ENCODE measurements around the gene SLC41A3. TPM values are rescaled to one million over a fixed set of nuclear protein-coding genes. Genes with fewer than 3 reads are reported as not detected.
"Not testable (repeated sequence)": the region's sequence is repeated elsewhere in the genome, so short reads cannot be mapped to it uniquely, and the experiment has no call there.

SLC41A3 gene
- total and polyA plus RNA-seq, 4 donors, result 63.6 to 99.3 (median 85.3) TPM

DNA sequence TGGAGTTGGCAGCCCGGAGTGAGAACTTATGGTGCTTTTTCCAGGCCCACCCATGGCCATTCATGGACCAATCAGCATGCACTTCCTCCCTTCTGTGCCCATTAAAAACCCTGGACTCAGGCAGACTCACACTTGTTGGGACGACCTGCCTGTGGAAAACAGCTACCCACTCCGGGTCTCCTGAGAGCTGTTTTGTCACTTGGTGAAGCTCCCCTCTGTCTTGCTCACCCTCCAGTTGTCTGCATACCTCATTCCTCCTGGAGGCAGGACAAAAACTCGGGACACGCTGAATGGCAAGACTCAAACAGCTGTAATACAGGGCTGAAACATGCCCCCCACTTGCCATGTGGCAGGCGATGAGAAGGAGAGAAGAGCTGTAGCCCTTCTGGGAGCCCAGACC, 79.7 kb downstream of the SLC41A3 start:
- Histone ChIP-seq H3K9me3 (ENCODE audit: control insufficient read depth, insufficient read depth, low read length) (no peaks in the 10 kb centered on the region), H3K36me3 (ENCODE audit: control insufficient read depth, insufficient read depth, low read length) (peaks cover 42% of the 10 kb centered on the region), H3K27me3 (ENCODE audit: control insufficient read depth, insufficient read depth, low read length) (no peaks in the 10 kb centered on the region), H3K27ac (ENCODE audit: low read depth, low read length) (no peak overlapping the region), H3K4me3 (ENCODE audit: low read depth, low read length) (no peak overlapping the region), H3K4me1 (ENCODE audit: control insufficient read depth, insufficient read depth, low read length) (no peaks in the 10 kb centered on the region)
- DNase-seq (ENCODE audit: low read depth in 4 of 6, low spot score in 6 of 6), result no peak
- WGBS (ENCODE audit: insufficient coverage), result 98% methylated on average over 5 of the region's 6 CpGs

DNA sequence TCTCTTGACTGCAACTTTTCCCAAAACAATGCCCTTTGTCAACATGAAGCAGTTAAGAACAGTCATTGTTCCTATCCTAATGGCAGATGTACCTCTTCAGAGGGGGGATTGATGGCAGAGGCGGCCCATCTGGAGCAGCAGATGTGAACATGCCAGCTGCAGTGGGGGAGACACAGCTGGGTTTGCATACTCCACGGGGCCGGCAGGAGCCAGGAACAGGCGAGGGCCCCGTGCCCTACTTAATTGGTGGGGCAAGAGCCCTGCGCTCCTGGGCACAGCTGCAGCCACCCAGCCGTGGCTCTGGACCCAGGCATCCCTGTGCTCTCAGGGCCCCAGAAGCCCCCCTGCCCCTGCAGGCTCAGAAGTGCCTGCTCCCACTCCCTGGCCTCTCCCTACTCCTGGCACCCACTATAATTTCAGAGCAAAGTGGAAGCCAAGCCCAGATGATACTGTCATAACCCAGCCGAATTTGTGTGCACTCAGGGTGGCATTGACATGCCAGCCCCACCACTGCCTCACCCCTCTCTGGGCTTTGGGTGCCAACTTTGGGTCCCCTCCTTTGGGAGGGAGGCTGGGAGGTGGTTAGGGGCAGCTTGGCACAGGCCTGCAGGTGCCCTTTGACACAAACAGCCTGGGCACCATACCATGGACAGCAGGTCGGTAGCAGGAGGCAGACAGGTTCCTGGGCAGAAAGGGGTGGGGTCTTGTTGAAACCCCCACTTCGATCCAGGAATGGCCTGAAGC, 80.3 kb downstream of the SLC41A3 start:
- H3K36me3 ChIP-seq (ENCODE audit: control insufficient read depth, insufficient read depth, low read length), result peaks cover 39% of the 10 kb centered on the region
- H3K4me1 ChIP-seq (ENCODE audit: control insufficient read depth, insufficient read depth, low read length), result no peaks in the 10 kb centered on the region
- no peak overlapping the region for H3K4me3 ChIP-seq (ENCODE audit: low read depth, low read length)
- no peak overlapping the region for H3K27ac ChIP-seq (ENCODE audit: low read depth, low read length)
- H3K9me3 ChIP-seq (ENCODE audit: control insufficient read depth, insufficient read depth, low read length), result no peaks in the 10 kb centered on the region
- DNase-seq (ENCODE audit: low read depth in 4 of 6, low spot score in 6 of 6), result no peak
- H3K27me3 ChIP-seq (ENCODE audit: control insufficient read depth, insufficient read depth, low read length), result no peaks in the 10 kb centered on the region
- 80% methylated on average over 10 of the region's 10 CpGs for WGBS (ENCODE audit: insufficient coverage)

DNA sequence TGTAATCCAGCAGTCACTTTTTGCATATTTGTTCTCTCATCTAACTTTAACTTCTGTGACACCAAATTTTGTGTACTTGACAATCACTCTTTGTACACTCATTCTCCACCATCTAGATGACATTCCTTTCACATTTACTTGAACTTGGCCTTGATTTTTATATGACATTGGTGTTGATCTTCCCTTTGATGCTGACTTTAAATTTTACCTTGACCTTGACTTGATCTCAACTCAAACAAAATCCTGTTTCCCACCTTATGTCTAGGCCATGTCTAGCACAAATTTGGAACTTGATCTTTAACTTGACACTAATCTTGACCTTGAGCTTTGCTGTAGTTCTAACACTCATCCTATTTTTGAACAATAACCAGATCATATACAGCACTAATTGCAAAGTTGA, 81.7 kb downstream of the SLC41A3 start:
- peaks cover 25% of the 10 kb centered on the region for H3K36me3 ChIP-seq (ENCODE audit: control insufficient read depth, insufficient read depth, low read length)
- H3K27ac ChIP-seq (ENCODE audit: low read depth, low read length), result no peak overlapping the region
- no peak overlapping the region for H3K4me3 ChIP-seq (ENCODE audit: low read depth, low read length)
- H3K27me3 ChIP-seq (ENCODE audit: control insufficient read depth, insufficient read depth, low read length), result no peaks in the 10 kb centered on the region
- no peaks in the 10 kb centered on the region for H3K4me1 ChIP-seq (ENCODE audit: control insufficient read depth, insufficient read depth, low read length)
- no peaks in the 10 kb centered on the region for H3K9me3 ChIP-seq (ENCODE audit: control insufficient read depth, insufficient read depth, low read length)
- no peak for DNase-seq (ENCODE audit: low read depth in 4 of 6, low spot score in 6 of 6)

DNA sequence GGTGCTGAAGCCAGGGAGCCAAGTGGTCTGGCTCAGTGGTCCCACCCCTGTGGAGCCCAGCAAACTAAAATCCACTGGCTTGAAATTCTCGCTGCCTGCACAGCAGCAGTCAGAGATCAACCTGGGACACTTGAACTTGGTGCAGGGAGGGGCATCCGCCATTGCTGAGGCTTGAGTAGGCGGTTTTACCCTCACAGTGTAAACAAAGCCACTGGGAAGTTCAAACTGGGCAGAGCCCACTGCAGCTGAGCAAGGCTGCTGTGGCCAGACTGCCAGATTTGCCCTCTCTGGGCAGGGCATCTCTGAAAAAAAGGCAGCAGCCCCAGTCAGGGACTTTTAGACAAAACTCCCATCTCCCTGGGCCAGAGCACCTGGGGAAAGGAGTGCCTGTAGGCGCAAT, 87.2 kb downstream of the SLC41A3 start:
- not testable (repeated sequence) for H3K4me1 ChIP-seq (ENCODE audit: control insufficient read depth, insufficient read depth, low read length); DNase-seq (ENCODE audit: low read depth in 4 of 6, low spot score in 6 of 6); H3K36me3 ChIP-seq (ENCODE audit: control insufficient read depth, insufficient read depth, low read length); H3K27me3 ChIP-seq (ENCODE audit: control insufficient read depth, insufficient read depth, low read length); H3K9me3 ChIP-seq (ENCODE audit: control insufficient read depth, insufficient read depth, low read length); H3K27ac ChIP-seq (ENCODE audit: low read depth, low read length); H3K4me3 ChIP-seq (ENCODE audit: low read depth, low read length)
- WGBS (ENCODE audit: insufficient coverage), result 92% methylated on average over 4 of the region's 4 CpGs

DNA sequence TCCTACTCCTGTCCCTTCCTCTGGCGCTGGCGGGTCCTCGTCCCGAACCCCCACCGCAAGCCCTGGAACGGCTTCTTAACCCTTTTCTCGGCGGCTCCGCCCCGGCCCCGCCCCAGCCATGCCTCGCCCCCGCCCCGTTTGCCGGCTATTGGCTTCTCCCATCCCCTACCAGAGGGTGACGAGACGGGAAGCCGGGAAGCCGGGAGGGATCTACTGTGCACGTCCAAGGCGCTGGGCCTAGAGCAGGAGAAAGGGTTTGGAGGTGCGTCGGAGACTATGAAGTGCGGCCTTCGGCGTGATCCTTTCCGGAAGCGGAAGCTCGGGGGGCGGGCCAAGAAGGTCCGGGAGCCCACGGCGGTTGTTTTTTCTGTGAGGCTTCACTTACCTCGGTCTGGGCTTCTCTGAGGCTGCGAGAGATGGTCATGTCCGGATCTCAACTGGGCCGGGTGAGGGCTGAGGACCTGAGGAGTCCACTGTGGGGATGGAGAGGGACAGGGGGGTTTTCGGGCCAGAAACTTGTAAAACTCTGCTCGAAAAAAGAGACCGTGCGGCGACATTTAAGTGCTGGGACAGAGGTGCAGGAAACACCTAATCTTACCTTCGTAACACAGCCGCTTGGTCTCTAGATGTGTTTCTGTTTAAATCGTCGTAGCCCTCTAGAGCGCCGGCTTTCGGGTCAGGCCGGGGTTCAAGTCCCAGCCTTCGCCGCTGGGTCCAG, 93.5 kb downstream of the SLC41A3 start:
- no peaks in the 10 kb centered on the region for H3K27me3 ChIP-seq (ENCODE audit: control insufficient read depth, insufficient read depth, low read length)
- no peaks in the 10 kb centered on the region for H3K9me3 ChIP-seq (ENCODE audit: control insufficient read depth, insufficient read depth, low read length)
- whole genome bisulfite sequencing (ENCODE audit: insufficient coverage), result 20% methylated on average over 45 of the region's 52 CpGs
- H3K27ac ChIP-seq (ENCODE audit: low read depth, low read length), result peak overlapping the region; percentile 47
- H3K4me1 ChIP-seq (ENCODE audit: control insufficient read depth, insufficient read depth, low read length), result no peaks in the 10 kb centered on the region
- H3K36me3 ChIP-seq (ENCODE audit: control insufficient read depth, insufficient read depth, low read length), result no peaks in the 10 kb centered on the region
- peak; percentile 56 to 98 (median 71) for DNase-seq (ENCODE audit: low read depth in 4 of 6, low spot score in 6 of 6)
- peak overlapping the region; percentile 60 for H3K4me3 ChIP-seq (ENCODE audit: low read depth, low read length)

DNA sequence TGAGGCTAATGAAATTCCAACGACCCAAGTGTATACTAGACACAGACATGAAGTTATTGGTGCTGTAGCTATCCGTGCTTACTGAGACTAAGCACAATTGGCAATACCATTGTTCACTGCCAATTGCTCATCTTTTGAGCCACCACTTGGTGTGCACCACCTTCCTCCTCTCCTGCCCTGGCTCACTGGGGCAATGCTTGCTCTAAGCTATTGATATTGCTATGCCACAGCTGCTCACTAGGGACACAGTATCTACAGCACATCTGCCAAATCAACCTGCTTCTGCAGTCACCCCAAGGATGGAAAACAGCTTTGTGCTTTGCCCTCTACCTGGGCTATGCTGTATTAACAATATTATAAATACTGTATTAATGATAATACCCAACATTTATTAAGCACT, 99.0 kb downstream of the SLC41A3 start:
- H3K27ac ChIP-seq (ENCODE audit: low read depth, low read length); DNase-seq (ENCODE audit: low read depth in 4 of 6, low spot score in 6 of 6); H3K27me3 ChIP-seq (ENCODE audit: control insufficient read depth, insufficient read depth, low read length); H3K4me3 ChIP-seq (ENCODE audit: low read depth, low read length); H3K4me1 ChIP-seq (ENCODE audit: control insufficient read depth, insufficient read depth, low read length); H3K36me3 ChIP-seq (ENCODE audit: control insufficient read depth, insufficient read depth, low read length); H3K9me3 ChIP-seq (ENCODE audit: control insufficient read depth, insufficient read depth, low read length): not testable (repeated sequence)
- no CpG with 5 or more reads among the region's 2 CpGs for WGBS (ENCODE audit: insufficient coverage)

DNA sequence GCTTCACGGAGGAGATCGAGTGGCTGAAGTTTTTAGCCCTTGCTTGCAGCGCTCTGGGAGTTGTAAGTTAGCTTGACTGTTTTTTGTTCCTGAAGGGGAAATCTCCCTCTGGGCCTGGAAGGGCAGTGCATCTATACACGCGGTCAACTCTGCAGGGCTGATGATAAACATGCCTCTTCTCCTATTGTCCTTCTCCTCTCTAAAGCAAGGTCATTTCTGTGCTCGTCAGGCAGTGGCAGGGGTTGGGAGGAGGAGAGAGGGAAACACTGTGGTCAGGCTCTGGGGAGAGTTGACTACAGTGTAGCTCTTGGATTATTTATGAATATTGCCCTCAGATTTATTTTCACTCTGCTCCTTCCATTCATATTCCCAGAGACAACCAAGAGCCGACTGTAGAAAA, 106.8 kb downstream of the SLC41A3 start:
- H3K27me3 ChIP-seq (ENCODE audit: control insufficient read depth, insufficient read depth, low read length); H3K4me3 ChIP-seq (ENCODE audit: low read depth, low read length); DNase-seq (ENCODE audit: low read depth in 4 of 6, low spot score in 6 of 6); H3K4me1 ChIP-seq (ENCODE audit: control insufficient read depth, insufficient read depth, low read length); H3K27ac ChIP-seq (ENCODE audit: low read depth, low read length); H3K9me3 ChIP-seq (ENCODE audit: control insufficient read depth, insufficient read depth, low read length); H3K36me3 ChIP-seq (ENCODE audit: control insufficient read depth, insufficient read depth, low read length): not testable (repeated sequence)
- no CpG with 5 or more reads among the region's 7 CpGs for WGBS (ENCODE audit: insufficient coverage)

DNA sequence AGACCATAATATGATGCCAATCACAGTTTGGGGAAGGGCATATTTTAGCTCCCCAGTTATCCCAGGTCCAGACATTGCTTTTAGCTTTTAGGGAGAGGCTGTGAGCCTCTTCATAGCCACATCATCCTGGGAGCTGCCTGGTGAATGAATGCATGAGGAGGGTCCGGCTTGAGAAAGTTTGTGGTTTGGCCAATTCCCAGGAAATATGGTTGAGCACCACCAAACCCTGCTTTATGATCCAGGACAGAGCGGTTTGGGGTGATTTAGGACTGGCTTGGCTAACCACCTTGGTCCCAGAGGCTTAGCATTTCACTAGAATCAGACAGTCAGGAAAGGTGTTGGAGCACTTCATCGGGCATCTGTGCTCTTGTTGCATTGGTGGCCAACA, 107.9 kb downstream of the SLC41A3 start:
- not testable (repeated sequence) for H3K36me3 ChIP-seq (ENCODE audit: control insufficient read depth, insufficient read depth, low read length); H3K4me3 ChIP-seq (ENCODE audit: low read depth, low read length); DNase-seq (ENCODE audit: low read depth in 4 of 6, low spot score in 6 of 6); H3K27me3 ChIP-seq (ENCODE audit: control insufficient read depth, insufficient read depth, low read length); H3K4me1 ChIP-seq (ENCODE audit: control insufficient read depth, insufficient read depth, low read length); H3K27ac ChIP-seq (ENCODE audit: low read depth, low read length); H3K9me3 ChIP-seq (ENCODE audit: control insufficient read depth, insufficient read depth, low read length)
- whole genome bisulfite sequencing (ENCODE audit: insufficient coverage), result no CpG with 5 or more reads among the region's 3 CpGs

DNA sequence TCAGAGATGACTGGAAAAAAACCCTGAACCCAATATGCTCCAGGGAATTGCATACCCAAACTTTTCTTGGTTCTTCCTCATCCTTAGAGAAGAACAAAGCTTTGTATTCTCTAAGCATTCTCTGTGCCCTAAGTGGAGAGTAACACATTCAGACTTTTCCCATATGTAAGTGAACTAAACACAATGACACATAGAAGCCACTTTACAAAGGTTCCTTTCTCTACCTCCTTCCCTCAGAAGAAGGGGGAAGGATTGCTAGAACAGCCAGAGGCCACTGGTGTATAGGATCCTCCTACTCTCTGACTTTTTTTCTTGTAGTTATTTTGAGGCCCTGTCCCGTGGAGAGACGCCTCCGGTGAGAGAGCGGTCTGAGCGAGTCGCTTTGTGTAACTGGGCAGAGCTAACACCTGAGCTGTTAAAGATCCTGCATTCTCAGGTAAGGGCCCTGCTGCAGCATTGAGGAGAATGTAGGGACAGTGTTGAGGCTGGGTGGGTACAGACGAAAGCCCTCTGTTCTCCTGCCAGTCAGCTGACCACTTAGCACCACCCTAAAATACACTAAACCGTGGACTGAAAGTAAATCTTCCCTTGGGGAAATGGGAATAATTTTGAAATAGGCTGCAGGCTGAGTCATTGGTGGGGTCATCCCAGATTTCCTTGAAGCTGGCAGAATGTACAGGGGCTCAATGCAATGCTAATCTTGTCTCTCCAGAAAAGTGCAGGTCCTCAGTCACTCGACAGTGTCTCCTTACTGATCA, 108.5 kb downstream of the SLC41A3 start:
- not testable (repeated sequence) for DNase-seq (ENCODE audit: low read depth in 4 of 6, low spot score in 6 of 6); H3K9me3 ChIP-seq (ENCODE audit: control insufficient read depth, insufficient read depth, low read length); H3K4me3 ChIP-seq (ENCODE audit: low read depth, low read length); H3K27me3 ChIP-seq (ENCODE audit: control insufficient read depth, insufficient read depth, low read length); H3K36me3 ChIP-seq (ENCODE audit: control insufficient read depth, insufficient read depth, low read length); H3K4me1 ChIP-seq (ENCODE audit: control insufficient read depth, insufficient read depth, low read length)
- 100% methylated on average over 1 of the region's 9 CpGs for WGBS (ENCODE audit: insufficient coverage)
- peak overlapping the region; percentile 8 for H3K27ac ChIP-seq (ENCODE audit: low read depth, low read length)
